ENCODE measurements around the gene CORO1A.
A peak's percentile ranks its signal among the peaks of the same experiment; 100 is the strongest.
"Not testable (repeated sequence)": the region's sequence is repeated elsewhere in the genome, so short reads cannot be mapped to it uniquely, and the experiment has no call there.

CORO1A gene

GRCh38 chr16:30183233-30184095, at the start of gene CORO1A:
CORO1A (plus strand) TSS chr16:30183602; CDS start chr16:30185210, 1,608 bp downstream.
- DNase-seq: peak; percentile 88

GRCh38 chr16:30136971-30137605, 46.3 kb upstream of the CORO1A start:
- DNase-seq: no peak

- no peak for DNase-seq
Observed at GRCh38 chr16:30137897-30138296, 45.5 kb upstream of the CORO1A start.

- DNase-seq: no peak
Observed at GRCh38 chr16:30139583-30140481, 43.6 kb upstream of the CORO1A start.

- no peak for DNase-seq
Observed at GRCh38 chr16:30141750-30142149, 41.7 kb upstream of the CORO1A start.

- DNase-seq: no peak
Observed at GRCh38 chr16:30142672-30143346, 40.6 kb upstream of the CORO1A start.

GRCh38 chr16:30143347-30143702, 40.1 kb upstream of the CORO1A start:
- DNase-seq: no peak

- DNase-seq: no peak
Observed at GRCh38 chr16:30144017-30144416, 39.4 kb upstream of the CORO1A start.

GRCh38 chr16:30144917-30145316, 38.5 kb upstream of the CORO1A start:
- DNase-seq: no peak

GRCh38 chr16:30145657-30146056, 37.7 kb upstream of the CORO1A start:
- no peak for DNase-seq

- no peak for DNase-seq
Observed at GRCh38 chr16:30147843-30148510, 35.4 kb upstream of the CORO1A start.

GRCh38 chr16:30149250-30149930, 34.0 kb upstream of the CORO1A start:
- DNase-seq: no peak

GRCh38 chr16:30151091-30151490, 32.3 kb upstream of the CORO1A start:
- DNase-seq: no peak

- DNase-seq: no peak
Observed at GRCh38 chr16:30152517-30152916, 30.9 kb upstream of the CORO1A start.

- DNase-seq: no peak
Observed at GRCh38 chr16:30155188-30155587, 28.2 kb upstream of the CORO1A start.

GRCh38 chr16:30157214-30157613, 26.2 kb upstream of the CORO1A start:
- no peak for DNase-seq

GRCh38 chr16:30163538-30163937, 19.9 kb upstream of the CORO1A start:
- DNase-seq: no peak

GRCh38 chr16:30166202-30166902, 17.1 kb upstream of the CORO1A start:
- no peak for DNase-seq

GRCh38 chr16:30168746-30169145, 14.7 kb upstream of the CORO1A start:
- not testable (repeated sequence) for DNase-seq

GRCh38 chr16:30169416-30169815, 14.0 kb upstream of the CORO1A start:
- not testable (repeated sequence) for DNase-seq

GRCh38 chr16:30170145-30170544, 13.3 kb upstream of the CORO1A start:
- DNase-seq: not testable (repeated sequence)

Data from right forelimb (tissue), 1 donor.